Endothelial cell of umbilical vein (primary cell): Measurements from ENCODE around the gene CCNL2. TPM values are rescaled to one million over a fixed set of nuclear protein-coding genes. Genes with fewer than 3 reads are reported as not detected.

Experiments used
- BruUV-seq: library from RNA; stranded (reverse); fragments of 400-500 nt; replicated peaks from 2 replicates; lab custom pipeline; 2021; lab: Mats Ljungman, UMichigan
- CTCF ChIA-PET: fragments of 300-600, 350-600 bp; sonication (Branson Sonifier 250); formaldehyde crosslinking; loops from one replicate; lab custom pipeline; 2021; ENCODE audit warnings: antibody characterized with exemption, inconsistent platforms; lab: Charles Lee
- POLR2A ChIA-PET: fragments of 300-600, 350-600 bp; sonication (Branson Sonifier 250); formaldehyde crosslinking; loops from one replicate; lab custom pipeline; 2021; ENCODE audit warnings: antibody characterized with exemption, inconsistent platforms; lab: Charles Lee
- DNase-seq: peaks from one replicate; pipeline ENCODE4 v3.0.0-alpha.2; 2011; ENCODE audit warnings: low read depth, low spot score
- FAIRE-seq: peaks from 2 replicates; lab custom pipeline; 2011; peaks lifted over from hg19 to GRCh38; lab: Jason Lieb, UNC
- H2AFZ ChIP-seq: 2 replicates; pipeline ENCODE4 v1.6.0; 2012; ENCODE audit warnings: low read depth, low read length, control low read depth, inconsistent platforms
- H3K27ac ChIP-seq: 2 replicates; pipeline ENCODE4 v1.5.1; 2011; ENCODE audit warnings: low read depth, mild to moderate bottlenecking, control low read depth, low read length, moderate library complexity; ENCODE audit not compliant: insufficient read depth
- H3K27me3 ChIP-seq, 2 experiments: 2 replicates each; pipeline versions ENCODE4 v1.6.0 to v1.6.1; 2011; ENCODE audit warnings: low read length in 2 of 2, mixed read lengths in 1 of 2; ENCODE audit not compliant: control insufficient read depth in 2 of 2, insufficient read depth in 2 of 2
- H3K36me3 ChIP-seq, 2 experiments: 2 replicates in 1 of 2; 3 replicates in 1 of 2; pipeline ENCODE4 v1.5.1; 2011; ENCODE audit warnings: low read length in 2 of 2, mild to moderate bottlenecking in 1 of 2, moderate library complexity in 1 of 2; ENCODE audit not compliant: control insufficient read depth in 2 of 2, insufficient read depth in 2 of 2; ENCODE audit errors: extremely low read depth in 1 of 2
- H3K4me1 ChIP-seq: 3 replicates; pipeline ENCODE4 v1.5.1; 2011; ENCODE audit warnings: mild to moderate bottlenecking, low read length; ENCODE audit not compliant: control insufficient read depth, insufficient read depth; ENCODE audit errors: extremely low read depth
- H3K4me2 ChIP-seq: 2 replicates; pipeline ENCODE4 v1.6.1; 2011; ENCODE audit warnings: low read length, control low read depth, mixed read lengths; ENCODE audit not compliant: insufficient read depth
- H3K4me3 ChIP-seq, 3 experiments: fragments of 200-600 bp in 1 of 3; sonication (generic), shearing (Covaris generic) in 1 of 3; replicated peaks in 1 of 3; 2 replicates each; pipeline ENCODE4 v1.5.1; 2011 to 2016; ENCODE audit warnings: control low read depth in 3 of 3, low read length in 3 of 3, mild to moderate bottlenecking in 2 of 3, inconsistent platforms in 1 of 3, low read depth in 1 of 3, moderate library complexity in 1 of 3; ENCODE audit not compliant: insufficient read depth in 1 of 3
- H3K79me2 ChIP-seq: 2 replicates; pipeline ENCODE4 v1.6.0; 2012; ENCODE audit warnings: low read length, inconsistent platforms; ENCODE audit not compliant: control insufficient read depth, insufficient read depth
- H3K9ac ChIP-seq: replicated peaks from 2 replicates; pipeline ENCODE3; 2011; ENCODE audit warnings: low read length, control low read depth; ENCODE audit not compliant: insufficient read depth; ENCODE audit errors: extremely low read depth
- H3K9me1 ChIP-seq: replicated peaks from 3 replicates; pipeline ENCODE4 v1.6.0; 2011; ENCODE audit warnings: mild to moderate bottlenecking, low read length; ENCODE audit not compliant: control insufficient read depth, insufficient read depth; ENCODE audit errors: extremely low read depth
- H3K9me3 ChIP-seq: replicated peaks from 2 replicates; pipeline ENCODE4 v1.5.1; 2012; ENCODE audit warnings: low read length, inconsistent platforms; ENCODE audit not compliant: control insufficient read depth, insufficient read depth
- H4K20me1 ChIP-seq: replicated peaks from 2 replicates; pipeline ENCODE3; 2011; ENCODE audit warnings: mild to moderate bottlenecking, low read length; ENCODE audit not compliant: control insufficient read depth, insufficient read depth; ENCODE audit errors: extremely low read depth
- EZH2 ChIP-seq: IDR thresholded peaks from 2 replicates; pipeline ENCODE4 v1.6.1; 2012; ENCODE audit warnings: borderline replicate concordance, low read depth, mild to moderate bottlenecking, moderate library complexity, low read length, inconsistent platforms; ENCODE audit not compliant: severe bottlenecking
- FOS ChIP-seq: IDR thresholded peaks from 2 replicates; pipeline ENCODE4 v1.6.1; 2011; ENCODE audit warnings: mild to moderate bottlenecking, low read length, moderate library complexity, borderline replicate concordance; ENCODE audit not compliant: insufficient read depth
- GATA2 ChIP-seq: IDR thresholded peaks from 2 replicates; pipeline ENCODE4 v1.7.0; 2011; ENCODE audit warnings: low read depth, mild to moderate bottlenecking, moderate library complexity, mixed read lengths, low read length; ENCODE audit not compliant: insufficient read length, insufficient read depth
- MYC ChIP-seq: IDR thresholded peaks from one replicate; pipeline ENCODE4 v1.6.1; 2011; ENCODE audit warnings: mild to moderate bottlenecking, low read depth, low read length
- POLR2A ChIP-seq: IDR thresholded peaks from 2 replicates; pipeline ENCODE4 v1.6.1; 2012; ENCODE audit warnings: low read depth, mild to moderate bottlenecking, control low read depth, low read length
- dilution Hi-C: fragments of 300-500 bp; cut with MboI; formaldehyde crosslinking; loops from one replicate; pipeline ENCODE4 v1.15.0; 2019; ENCODE audit warnings: low sequenced_read_pairs; ENCODE audit not compliant: extremely low pct_ligation_motif_present
- intact Hi-C: fragments of 100-400 bp; cut with micrococcal nuclease; formaldehyde crosslinking; loops from one replicate; pipeline ENCODE4 v1.10.0; 2022
- polyA plus RNA-seq, 4 experiments: library from polyadenylated mRNA; depleted of rRNA in 3 of 4; stranded (reverse) in 3 of 4; unstranded in 1 of 4; fragments of >200 nt; gene quantifications; 2 replicates each; pipeline versions ENCODE4 v1.2.1 to v1.2.3, GENCODE V29; 2011 to 2012; ENCODE audit warnings: missing spikeins in 1 of 4
- total RNA-seq: library from RNA; stranded (reverse); gene quantifications from 2 replicates; pipeline ENCODE4 v1.2.3, GENCODE V29; 2021
- TF ChIP-seq, protein P1 (sequence below): IDR thresholded peaks from 2 replicates; pipeline ENCODE4 v1.6.1; 2011; ENCODE audit not compliant: insufficient read depth, insufficient read length

Gene CCNL2
- total and polyA plus RNA-seq, 2 donors (not counting 3 experiments of a cell fraction or from before 2014, with no cell fraction given) = 188 to 209 TPM

DNA sequence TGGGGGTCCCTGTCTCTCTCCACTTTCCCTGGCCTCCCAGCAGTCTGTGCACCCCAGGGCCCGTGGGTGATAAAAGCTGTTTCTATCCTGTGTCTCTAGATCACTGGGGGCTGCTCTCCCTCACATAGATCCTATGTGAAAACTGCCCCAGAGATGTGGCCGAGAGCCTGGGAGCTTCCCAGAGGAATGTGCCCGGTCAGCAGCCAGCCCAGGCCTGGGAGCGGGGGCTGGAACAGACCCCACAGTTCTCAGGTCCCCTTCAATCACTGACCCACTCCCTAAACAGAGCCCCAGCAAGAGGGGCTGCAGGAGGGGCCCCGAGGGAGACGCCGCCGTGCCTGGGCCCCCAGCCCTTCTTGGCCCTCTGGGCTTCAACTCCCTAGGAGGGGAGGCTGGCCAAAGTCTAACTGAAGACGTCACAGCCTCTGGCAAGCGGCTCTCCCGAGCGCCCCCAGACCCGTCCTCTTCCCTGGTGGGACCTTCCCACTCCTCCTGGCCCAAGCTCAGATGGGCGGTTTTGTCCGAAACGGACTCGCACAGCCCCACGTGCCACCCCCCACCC, 41.2 kb downstream of the CCNL2 start:
- Histone ChIP-seq H2AFZ (no peak overlapping the region), H3K4me2 (no peak overlapping the region), H3K79me2 (no peaks in the 10 kb centered on the region), H3K27ac (no peak overlapping the region), H3K4me1 (no peaks in the 10 kb centered on the region), H3K9ac (no peak overlapping the region), H3K36me3 (no peaks in the 10 kb centered on the region), H3K9me1 (no peaks in the 10 kb centered on the region), H4K20me1 (no peaks in the 10 kb centered on the region), H3K4me3 (no peak overlapping the region), H3K9me3 (no peaks in the 10 kb centered on the region), H3K27me3 (peaks cover 11 to 22% of the 10 kb centered on the region in 2 experiments)
- FAIRE-seq = no peak
- CTCF ChIA-PET = no interaction called here
- DNase-seq = no peak
- TF ChIP-seq MYC (no peak), GATA2 (no peak)
- POLR2A ChIA-PET = no interaction called here
- BruUV-seq = no TSS peak
- dilution Hi-C loops (no loop called here), intact Hi-C loops (no loop called here)

DNA sequence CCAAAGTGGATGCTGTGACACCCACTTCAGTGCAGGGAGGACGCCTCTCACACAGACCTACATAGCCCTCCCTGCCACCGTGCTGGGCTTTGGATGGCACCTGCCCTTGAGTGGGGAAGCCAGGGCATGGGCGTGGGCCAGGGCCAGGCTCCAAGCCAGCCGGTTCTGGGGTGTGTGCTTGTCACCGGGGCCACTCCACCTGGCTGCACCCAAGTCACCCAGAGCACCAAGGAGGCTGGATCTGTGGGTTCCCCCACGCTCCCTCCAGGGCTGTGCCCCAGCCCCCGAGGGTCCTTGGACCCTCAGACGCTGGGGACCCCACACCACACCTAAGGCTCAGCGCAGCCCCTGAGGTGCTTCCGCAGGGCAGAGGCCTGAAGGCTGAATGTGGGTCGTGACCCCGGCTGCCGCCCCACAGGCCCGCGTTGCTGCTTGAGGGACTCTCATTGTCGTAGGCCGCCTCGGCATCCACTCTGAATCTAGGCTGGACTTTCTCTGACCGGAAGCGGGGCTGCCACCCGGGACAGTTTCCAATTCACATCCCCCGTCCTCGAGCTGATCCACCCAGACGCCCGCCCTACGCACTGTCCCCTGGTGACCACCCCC, 42.2 kb downstream of the CCNL2 start:
- H3K4me3 ChIP-seq = no peak overlapping the region
- FAIRE-seq = no peak
- H3K4me2 ChIP-seq = no peak overlapping the region
- ChIA-PET POLR2A (no interaction called here), CTCF (no interaction called here)
- no peaks in the 10 kb centered on the region for H3K9me1 ChIP-seq
- dilution Hi-C loops = no loop called here
- TF ChIP-seq GATA2 (no peak), POLR2A (no peak), EZH2 (no peak), MYC (no peak), FOS (no peak)
- TF ChIP-seq, protein P1, sequence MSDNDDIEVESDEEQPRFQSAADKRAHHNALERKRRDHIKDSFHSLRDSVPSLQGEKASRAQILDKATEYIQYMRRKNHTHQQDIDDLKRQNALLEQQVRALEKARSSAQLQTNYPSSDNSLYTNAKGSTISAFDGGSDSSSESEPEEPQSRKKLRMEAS = no peak
- no peak overlapping the region for H3K27ac ChIP-seq
- H3K4me1 ChIP-seq = no peaks in the 10 kb centered on the region
- BruUV-seq = no TSS peak
- DNase-seq = no peak
- no peaks in the 10 kb centered on the region for H3K79me2 ChIP-seq
- no peak overlapping the region for H3K9ac ChIP-seq
- H2AFZ ChIP-seq = no peak overlapping the region
- intact Hi-C loops = no loop called here
- peaks cover 11 to 23% of the 10 kb centered on the region in 2 experiments for H3K27me3 ChIP-seq
- H3K9me3 ChIP-seq = no peaks in the 10 kb centered on the region
- no peaks in the 10 kb centered on the region for H4K20me1 ChIP-seq
- no peaks in the 10 kb centered on the region for H3K36me3 ChIP-seq
